Gastrocnemius medialis (tissue), 4 donors: ENCODE results near the gene IST1.

Source experiments
- POLR2A ChIP-seq, 2 donors: fragments of 450-650 bp; IDR thresholded peaks; one replicate each; pipeline ENCODE4 v1.6.1; 2017; ENCODE audit warnings: antibody characterized with exemption in 2 of 2, mild to moderate bottlenecking in 2 of 2, moderate library complexity in 2 of 2
- TF ChIP-seq, protein P1 (sequence below), 5 experiments: fragments of 450-650 bp in 3 of 5; fragments of 200-600 bp in 2 of 5; sonication (generic) in 2 of 5; IDR thresholded peaks in 4 of 5; conservative IDR thresholded peaks in 1 of 5; 1 replicate in 4 of 5; 2 replicates in 1 of 5; pipeline ENCODE4 v1.5.1; 2016 to 2019; ENCODE audit warnings: antibody characterized with exemption in 5 of 5, mild to moderate bottlenecking in 3 of 5, moderate library complexity in 3 of 5

DNA sequence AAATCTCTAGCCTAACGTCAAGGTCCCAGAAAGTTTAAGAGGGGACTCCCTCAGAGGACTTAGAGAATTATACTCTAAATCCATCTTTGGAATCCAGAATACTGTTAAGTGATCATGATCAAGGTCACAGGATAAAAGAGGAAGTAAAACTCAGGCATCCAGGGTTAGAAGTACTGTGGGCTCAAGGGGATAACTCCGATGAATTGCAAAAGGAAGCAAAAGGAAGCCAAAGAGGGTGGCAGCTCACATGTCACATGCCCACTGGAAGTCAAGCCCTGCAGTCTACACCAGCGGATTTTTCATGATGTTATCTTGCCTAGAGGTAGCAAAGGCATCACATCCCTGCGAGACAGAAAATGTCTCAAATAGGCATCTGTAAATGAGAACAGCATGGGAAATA is 15.2 kb upstream of the IST1 start:
- TF ChIP-seq, protein P1, sequence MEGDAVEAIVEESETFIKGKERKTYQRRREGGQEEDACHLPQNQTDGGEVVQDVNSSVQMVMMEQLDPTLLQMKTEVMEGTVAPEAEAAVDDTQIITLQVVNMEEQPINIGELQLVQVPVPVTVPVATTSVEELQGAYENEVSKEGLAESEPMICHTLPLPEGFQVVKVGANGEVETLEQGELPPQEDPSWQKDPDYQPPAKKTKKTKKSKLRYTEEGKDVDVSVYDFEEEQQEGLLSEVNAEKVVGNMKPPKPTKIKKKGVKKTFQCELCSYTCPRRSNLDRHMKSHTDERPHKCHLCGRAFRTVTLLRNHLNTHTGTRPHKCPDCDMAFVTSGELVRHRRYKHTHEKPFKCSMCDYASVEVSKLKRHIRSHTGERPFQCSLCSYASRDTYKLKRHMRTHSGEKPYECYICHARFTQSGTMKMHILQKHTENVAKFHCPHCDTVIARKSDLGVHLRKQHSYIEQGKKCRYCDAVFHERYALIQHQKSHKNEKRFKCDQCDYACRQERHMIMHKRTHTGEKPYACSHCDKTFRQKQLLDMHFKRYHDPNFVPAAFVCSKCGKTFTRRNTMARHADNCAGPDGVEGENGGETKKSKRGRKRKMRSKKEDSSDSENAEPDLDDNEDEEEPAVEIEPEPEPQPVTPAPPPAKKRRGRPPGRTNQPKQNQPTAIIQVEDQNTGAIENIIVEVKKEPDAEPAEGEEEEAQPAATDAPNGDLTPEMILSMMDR (IDR thresholded peaks at IDR 0.05 in 4 of 5, conservative IDR thresholded peaks at IDR 0.05 in 1 of 5), result no peak
- TF ChIP-seq POLR2A (IDR thresholded peaks at IDR 0.05), result no peak
